B cell (primary cell): ENCODE results near the gene AP2B1. TPM values are rescaled to one million over a fixed set of nuclear protein-coding genes. Genes with fewer than 3 reads are reported as not detected.

ENCODE experiments used
- ATAC-seq: fragments of 200-7000 bp; cut with Tn5 transposase; one replicate; pipeline ENCODE4 v1.10.0; 2021; ENCODE audit warnings: low read depth, mild to moderate bottlenecking, moderate number of reproducible peaks, moderate library complexity
- CTCF ChIA-PET: fragments of 350-600 bp; sonication (Branson Sonifier 250); formaldehyde crosslinking; loops from one replicate; lab custom pipeline; 2021; ENCODE audit warnings: antibody characterized with exemption, inconsistent platforms; lab: Charles Lee
- POLR2A ChIA-PET: fragments of 350-600 bp; sonication (Branson Sonifier 250); formaldehyde crosslinking; loops from one replicate; lab custom pipeline; 2021; ENCODE audit warnings: antibody characterized with exemption; lab: Charles Lee
- DNase-seq: peaks from one replicate; pipeline ENCODE4 v3.0.0; 2013
- H2AFZ ChIP-seq: 2 replicates; pipeline ENCODE4 v1.6.1; 2012; ENCODE audit warnings: mild to moderate bottlenecking, low read depth, low read length; ENCODE audit not compliant: insufficient read depth, poor library complexity, severe bottlenecking
- H3K27ac ChIP-seq, 2 donors: 1 replicate in 1 of 2; 2 replicates in 1 of 2; pipeline ENCODE4 v1.5.1; 2012 to 2013; ENCODE audit warnings: low read length in 2 of 2, mild to moderate bottlenecking in 2 of 2, moderate library complexity in 1 of 2
- H3K27me3 ChIP-seq, 4 experiments: fragments of 200-600 bp in 1 of 4; sonication (generic) in 1 of 4; replicated peaks in 1 of 4; 1 replicate in 2 of 4; 2 replicates in 2 of 4; pipeline versions ENCODE4 v1.6.1 to v1.7.0; 2013 to 2016; ENCODE audit warnings: low read length in 3 of 4, mild to moderate bottlenecking in 2 of 4, mixed read lengths in 1 of 4, moderate library complexity in 1 of 4; ENCODE audit not compliant: insufficient read depth in 4 of 4, control insufficient read depth in 3 of 4; ENCODE audit errors: control extremely low read depth in 1 of 4
- H3K36me3 ChIP-seq, 2 experiments: replicated peaks in 1 of 2; 1 replicate in 1 of 2; 2 replicates in 1 of 2; pipeline versions ENCODE4 v1.6.1 to v1.7.1; 2013; ENCODE audit warnings: low read length in 1 of 2; ENCODE audit not compliant: insufficient read depth in 2 of 2, control insufficient read depth in 1 of 2; ENCODE audit errors: control extremely low read depth in 1 of 2, extremely low read depth in 1 of 2
- H3K4me1 ChIP-seq, 2 donors: fragments of 200-600 bp in 1 of 2; sonication (generic) in 1 of 2; 1 replicate in 1 of 2; 2 replicates in 1 of 2; pipeline versions ENCODE4 v1.5.1 to v1.6.1; 2013 to 2017; ENCODE audit warnings: low read length in 2 of 2; ENCODE audit not compliant: control insufficient read depth in 2 of 2, insufficient read depth in 2 of 2
- H3K4me2 ChIP-seq: replicated peaks from 2 replicates; pipeline ENCODE3; 2012; ENCODE audit warnings: mild to moderate bottlenecking, low read depth, low read length; ENCODE audit not compliant: poor library complexity, severe bottlenecking
- H3K4me3 ChIP-seq, 5 experiments: fragments of 200-600 bp in 1 of 5; sonication (generic) in 1 of 5; 1 replicate in 3 of 5; 2 replicates in 2 of 5; pipeline versions ENCODE4 v1.5.1 to v1.7.0; 2011 to 2016; ENCODE audit warnings: low read length in 4 of 5, mild to moderate bottlenecking in 4 of 5, low read depth in 2 of 5, control low read depth in 1 of 5, moderate library complexity in 1 of 5; ENCODE audit not compliant: insufficient read depth in 1 of 5; ENCODE audit errors: control extremely low read depth in 1 of 5, extremely low read depth in 1 of 5
- H3K79me2 ChIP-seq: fragments of 200-600 bp; sonication (generic); one replicate; pipeline ENCODE4 v1.6.0; 2016; ENCODE audit warnings: low read length; ENCODE audit not compliant: control insufficient read depth, insufficient read depth
- H3K9ac ChIP-seq: fragments of 200-600 bp; sonication (generic); 2 replicates; pipeline ENCODE4 v1.6.1; 2017; ENCODE audit warnings: mild to moderate bottlenecking, low read length, moderate library complexity
- H3K9me3 ChIP-seq, 3 donors: one replicate each; pipeline versions ENCODE4 v1.6.1 to v1.7.1; 2013; ENCODE audit warnings: low read length in 2 of 3; ENCODE audit not compliant: control insufficient read depth in 2 of 3, insufficient read depth in 1 of 3; ENCODE audit errors: control extremely low read depth in 1 of 3
- H4K20me1 ChIP-seq: 2 replicates; pipeline ENCODE4 v1.6.0; 2012; ENCODE audit warnings: mild to moderate bottlenecking, low read length; ENCODE audit not compliant: insufficient read depth, control insufficient read depth, poor library complexity, severe bottlenecking
- H3K27ac Mint-ChIP-seq: one replicate; pipeline ENCODE4 v1.8.0; 2021; ENCODE audit warnings: mixed read lengths
- H3K27me3 Mint-ChIP-seq: one replicate; pipeline ENCODE4 v1.8.0; 2021; ENCODE audit warnings: mixed read lengths
- H3K4me1 Mint-ChIP-seq: one replicate; pipeline ENCODE4 v1.8.0; 2021; ENCODE audit warnings: mixed read lengths
- H3K4me3 Mint-ChIP-seq: one replicate; pipeline ENCODE4 v1.8.0; 2021; ENCODE audit warnings: mixed read lengths
- H3K9me3 Mint-ChIP-seq: one replicate; pipeline ENCODE4 v1.8.0; 2022; ENCODE audit warnings: mixed read lengths; ENCODE audit not compliant: insufficient read depth
- EZH2 ChIP-seq: IDR thresholded peaks from 2 replicates; pipeline ENCODE4 v1.6.1; 2012; ENCODE audit warnings: borderline replicate concordance, low read depth, mild to moderate bottlenecking, moderate library complexity, low read length; ENCODE audit not compliant: insufficient read depth, poor library complexity, severe bottlenecking
- WGBS: methylation state at CpG from one replicate; pipeline ENCODE4 v1.1.5; 2013; ENCODE audit warnings: missing lambda C conversion rate; ENCODE audit not compliant: insufficient coverage; 5-methylcytosine and 5-hydroxymethylcytosine counted together
- intact Hi-C: fragments of 100-400 bp; cut with micrococcal nuclease; formaldehyde crosslinking; loops from one replicate; pipeline ENCODE4 v1.10.0; 2022
- polyA plus RNA-seq: library from polyadenylated mRNA; depleted of rRNA; stranded (reverse); fragments of >200 nt; gene quantifications from 2 replicates; pipeline ENCODE4 v1.2.3, GENCODE V29; 2012
- total RNA-seq, 2 donors: library from RNA; stranded (reverse); fragments of 120-200 nt in 1 of 2; gene quantifications; 1 replicate in 1 of 2; 2 replicates in 1 of 2; pipeline versions ENCODE4 v1.2.3 to v1.2.4, GENCODE V29; 2013 to 2022
- TF ChIP-seq, protein P1 (sequence below): fragments of 200-600 bp; IDR thresholded peaks from one replicate; pipeline ENCODE4 v1.8.0; 2022; ENCODE audit warnings: antibody characterized with exemption, mild to moderate bottlenecking

Gene AP2B1
- total and polyA plus RNA-seq, 2 donors (not counting 1 experiment from before 2014, with no cell fraction given), result 33.1 to 123 TPM

- no peaks in the 10 kb centered on the region for H3K79me2 ChIP-seq
- H3K27ac ChIP-seq, result peak within 1 kb of the TSS; percentile 86 to 89
- no peaks in the 10 kb centered on the region for H3K9me3 ChIP-seq
- H4K20me1 ChIP-seq, result no peaks in the 10 kb centered on the region
- peak within 1 kb of the TSS; percentile 88 for H3K9ac ChIP-seq
- no peaks in the 10 kb centered on the region for H3K27me3 ChIP-seq
- H2AFZ ChIP-seq, result peak within 1 kb of the TSS; percentile 99
- CTCF ChIA-PET, result interaction anchor here (0.6 to 4.3 kb wide), 12 partner anchors 9 to 459 kb away, joined by 3 to 25 read pairs (median 5); partner anchors contain the start of genes AP2B1, NLE1 and RAD51D
- Mint-ChIP-seq H3K9me3 (no peaks in the 10 kb centered on the region), H3K4me1 (peaks cover 25% of the 10 kb centered on the region), H3K4me3 (peak within 1 kb of the TSS; percentile 97), H3K27me3 (no peaks in the 10 kb centered on the region), H3K27ac (peak within 1 kb of the TSS; percentile 98)
- TF ChIP-seq, protein P1, sequence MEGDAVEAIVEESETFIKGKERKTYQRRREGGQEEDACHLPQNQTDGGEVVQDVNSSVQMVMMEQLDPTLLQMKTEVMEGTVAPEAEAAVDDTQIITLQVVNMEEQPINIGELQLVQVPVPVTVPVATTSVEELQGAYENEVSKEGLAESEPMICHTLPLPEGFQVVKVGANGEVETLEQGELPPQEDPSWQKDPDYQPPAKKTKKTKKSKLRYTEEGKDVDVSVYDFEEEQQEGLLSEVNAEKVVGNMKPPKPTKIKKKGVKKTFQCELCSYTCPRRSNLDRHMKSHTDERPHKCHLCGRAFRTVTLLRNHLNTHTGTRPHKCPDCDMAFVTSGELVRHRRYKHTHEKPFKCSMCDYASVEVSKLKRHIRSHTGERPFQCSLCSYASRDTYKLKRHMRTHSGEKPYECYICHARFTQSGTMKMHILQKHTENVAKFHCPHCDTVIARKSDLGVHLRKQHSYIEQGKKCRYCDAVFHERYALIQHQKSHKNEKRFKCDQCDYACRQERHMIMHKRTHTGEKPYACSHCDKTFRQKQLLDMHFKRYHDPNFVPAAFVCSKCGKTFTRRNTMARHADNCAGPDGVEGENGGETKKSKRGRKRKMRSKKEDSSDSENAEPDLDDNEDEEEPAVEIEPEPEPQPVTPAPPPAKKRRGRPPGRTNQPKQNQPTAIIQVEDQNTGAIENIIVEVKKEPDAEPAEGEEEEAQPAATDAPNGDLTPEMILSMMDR, result no peak
- no peak for TF ChIP-seq EZH2
- under 1% methylated on average over 42 of the region's 45 CpGs for WGBS
- peaks cover 3 to 20% of the 10 kb centered on the region in 2 experiments for H3K36me3 ChIP-seq
- H3K4me1 ChIP-seq, result peaks cover 16 to 20% of the 10 kb centered on the region in 2 donors
- peak within 1 kb of the TSS; percentile 91 for H3K4me2 ChIP-seq
- ATAC-seq, result peak; percentile 95
- POLR2A ChIA-PET, result interaction anchor here (0.6 to 3.1 kb wide), 10 partner anchors 8 to 437 kb away, joined by 3 to 29 read pairs (median 4); partner anchors contain the start of genes AP2B1, NLE1, SLFN13 and TAF15
- peak within 1 kb of the TSS; percentile 80 to 99 (median 95) for H3K4me3 ChIP-seq
- intact Hi-C loops, result loop anchor here (1.0 to 5.0 kb wide), 4 partner anchors 9 to 1369 kb away; partner anchors contain the start of genes AATF and AP2B1
- DNase-seq, result peak; percentile 94
Observed at GRCh38 chr17:35578197-35578928, 8.8 kb upstream of the AP2B1 start, which contains the start of gene PEX12. PEX12 (minus strand) TSS chr17:35578571; CDS start chr17:35578021, 550 bp downstream.
